Thyroid gland (tissue), 4 donors: ENCODE data around the gene SFXN5. TPM values are rescaled to one million over a fixed set of nuclear protein-coding genes. Genes with fewer than 3 reads are reported as not detected.

Experiments used
- DNase-seq, 2 donors: peaks; one replicate each; pipeline ENCODE4 v3.0.0-alpha.2; 2019
- H3K27ac ChIP-seq, 3 donors: fragments of 200-600 bp; sonication (generic); 1 replicate in 2 of 3; 2 replicates in 1 of 3; pipeline ENCODE4 v1.5.1; 2016 to 2019; ENCODE audit warnings: mild to moderate bottlenecking in 1 of 3, moderate library complexity in 1 of 3
- H3K27me3 ChIP-seq: fragments of 200-600 bp; sonication (generic); one replicate; pipeline ENCODE4 v1.5.1; 2019
- H3K36me3 ChIP-seq, 2 donors: fragments of 200-600 bp; sonication (generic); one replicate each; pipeline ENCODE4 v1.5.1; 2016 to 2019
- H3K4me1 ChIP-seq, 2 donors: fragments of 200-600 bp; sonication (generic); one replicate each; pipeline ENCODE4 v1.5.1; 2017 to 2019
- H3K4me3 ChIP-seq, 3 donors: fragments of 200-600 bp; sonication (generic); replicated peaks in 1 of 3; 1 replicate in 2 of 3; 2 replicates in 1 of 3; pipeline ENCODE4 v1.5.1; 2016; ENCODE audit warnings: mild to moderate bottlenecking in 1 of 3
- H3K9me3 ChIP-seq: fragments of 200-600 bp; sonication (generic); one replicate; pipeline ENCODE4 v1.5.1; 2017
- CTCF ChIP-seq, 6 experiments: fragments of 200-600 bp in 3 of 6; fragments of 450-650 bp in 3 of 6; sonication (generic) in 3 of 6; IDR thresholded peaks; one replicate each; pipeline ENCODE4 v1.5.1; 2016 to 2019; ENCODE audit warnings: antibody characterized with exemption in 6 of 6, mild to moderate bottlenecking in 2 of 6, inconsistent platforms in 1 of 6, moderate library complexity in 1 of 6
- POLR2A ChIP-seq, 2 donors: fragments of 450-650 bp; IDR thresholded peaks; one replicate each; pipeline ENCODE4 v1.6.1; 2017; ENCODE audit warnings: antibody characterized with exemption in 2 of 2, mild to moderate bottlenecking in 2 of 2, moderate library complexity in 1 of 2
- WGBS, 2 donors: methylation state at CpG; one replicate each; pipeline ENCODE4 v1.1.5; 2017; 5-methylcytosine and 5-hydroxymethylcytosine counted together
- intact Hi-C: fragments of 100-400 bp; cut with DNase I; formaldehyde crosslinking; loops from one replicate; pipeline ENCODE4 v1.15.1; 2023
- total RNA-seq, 4 donors: library from RNA; depleted of rRNA; stranded (reverse); fragments of >200 nt; gene quantifications; one replicate each; pipeline ENCODE4 v1.2.3, GENCODE V29; 2016

SFXN5 gene
- total RNA-seq, 4 donors from 2014 or later = 10.3 to 17.2 (median 16.5) TPM

GRCh38 chr2:72938455-72938854, 133.1 kb downstream of the SFXN5 start:
- intact Hi-C loops = no loop called here

GRCh38 chr2:72937356-72937669, 134.2 kb downstream of the SFXN5 start:
- intact Hi-C loops = no loop called here
- Histone ChIP-seq H3K36me3 (no peaks in the 10 kb centered on the region), H3K9me3 (no peaks in the 10 kb centered on the region), H3K27me3 (no peaks in the 10 kb centered on the region), H3K27ac (no peak overlapping the region), H3K4me3 (no peak overlapping the region), H3K4me1 (no peaks in the 10 kb centered on the region)
- 56 to 60% methylated on average over 13 to 15 of the region's 15 CpGs for WGBS, 2 donors
- no peak for DNase-seq
- TF ChIP-seq CTCF (IDR thresholded peaks at IDR 0.05) (no peak), POLR2A (IDR thresholded peaks at IDR 0.05) (no peak)

More at GRCh38 chr2:72938455-72938854, 133.1 kb downstream of the SFXN5 start:
- no peak overlapping the region for H3K4me3 ChIP-seq
- H3K4me1 ChIP-seq = no peaks in the 10 kb centered on the region
- no peak for DNase-seq
- H3K9me3 ChIP-seq = no peaks in the 10 kb centered on the region
- H3K27me3 ChIP-seq = no peaks in the 10 kb centered on the region
- WGBS, 2 donors = 53 to 65% methylated on average over 5 of the region's 5 CpGs
- TF ChIP-seq POLR2A (IDR thresholded peaks at IDR 0.05) = no peak
- TF ChIP-seq CTCF (IDR thresholded peaks at IDR 0.05) = no peak
- no peaks in the 10 kb centered on the region for H3K36me3 ChIP-seq
- no peak overlapping the region for H3K27ac ChIP-seq

- no peak overlapping the region for H3K27ac ChIP-seq
- TF ChIP-seq POLR2A (IDR thresholded peaks at IDR 0.05) (no peak), CTCF (IDR thresholded peaks at IDR 0.05) (no peak)
- H3K4me1 ChIP-seq = no peaks in the 10 kb centered on the region
- no peak overlapping the region for H3K4me3 ChIP-seq
- no peak for DNase-seq
- no peaks in the 10 kb centered on the region for H3K9me3 ChIP-seq
- no peaks in the 10 kb centered on the region for H3K36me3 ChIP-seq
- WGBS, 2 donors = 58 to 80% methylated on average over 13 to 16 of the region's 19 CpGs
- no peaks in the 10 kb centered on the region for H3K27me3 ChIP-seq
- intact Hi-C loops = no loop called here
These were observed 134.7 kb downstream of the SFXN5 start for GRCh38 chr2:72936660-72937355.

GRCh38 chr2:72935611-72935957, 135.9 kb downstream of the SFXN5 start:
- no peaks in the 10 kb centered on the region for H3K9me3 ChIP-seq
- H3K4me1 ChIP-seq = no peaks in the 10 kb centered on the region
- WGBS, 2 donors = 82 to 89% methylated on average over 2 of the region's 2 CpGs
- H3K36me3 ChIP-seq = no peaks in the 10 kb centered on the region
- H3K27ac ChIP-seq = no peak overlapping the region
- no peaks in the 10 kb centered on the region for H3K27me3 ChIP-seq
- no peak overlapping the region for H3K4me3 ChIP-seq
- DNase-seq = no peak
- intact Hi-C loops = no loop called here
- TF ChIP-seq CTCF (IDR thresholded peaks at IDR 0.05) (no peak), POLR2A (IDR thresholded peaks at IDR 0.05) (no peak)

- TF ChIP-seq CTCF (IDR thresholded peaks at IDR 0.05) (peak in 3 of 6 experiments; percentile 13 to 21 (median 17)), POLR2A (IDR thresholded peaks at IDR 0.05) (no peak)
- no peaks in the 10 kb centered on the region for H3K4me1 ChIP-seq
- H3K36me3 ChIP-seq = no peaks in the 10 kb centered on the region
- H3K27me3 ChIP-seq = no peaks in the 10 kb centered on the region
- WGBS, 2 donors = 84 to 86% methylated on average over 14 of the region's 14 CpGs
- H3K27ac ChIP-seq = no peak overlapping the region
- no peak for DNase-seq
- H3K4me3 ChIP-seq = no peak overlapping the region
- intact Hi-C loops = no loop called here
- no peaks in the 10 kb centered on the region for H3K9me3 ChIP-seq
These were observed 136.6 kb downstream of the SFXN5 start for GRCh38 chr2:72934683-72935610.
